GM21515 (cell line): Measurements from ENCODE around the gene FAM3B.
"Not testable (repeated sequence)": the region's sequence is repeated elsewhere in the genome, so short reads cannot be mapped to it uniquely, and the experiment has no call there.

Experiments used
- ATAC-seq: cut with Tn5 transposase; IDR thresholded peaks from one replicate; pipeline ENCODE4 v1.9.1; 2021; ENCODE audit not compliant: unreplicated experiment

The FAM3B gene

GRCh38 chr21:41316200-41317062, at the start of gene FAM3B:
Gene FAM3B, plus strand, starts transcription at chr21:41316801. Its CDS starts 79 bp downstream, at chr21:41316880.
- no peak for ATAC-seq

- no peak for ATAC-seq
Observed at GRCh38 chr21:41267346-41267745, 49.3 kb upstream of the FAM3B start.

GRCh38 chr21:41269535-41269934, 47.1 kb upstream of the FAM3B start:
- ATAC-seq: no peak

- ATAC-seq: no peak
Observed at GRCh38 chr21:41277196-41277595, 39.4 kb upstream of the FAM3B start.

GRCh38 chr21:41277846-41278245, 38.8 kb upstream of the FAM3B start:
- no peak for ATAC-seq

GRCh38 chr21:41280115-41280919, 36.3 kb upstream of the FAM3B start:
- ATAC-seq: no peak

- ATAC-seq: no peak
Observed at GRCh38 chr21:41282412-41282811, 34.2 kb upstream of the FAM3B start.

- peak; percentile 61 for ATAC-seq
Observed at GRCh38 chr21:41283211-41283818, 33.3 kb upstream of the FAM3B start.

GRCh38 chr21:41289431-41289830, 27.2 kb upstream of the FAM3B start:
- no peak for ATAC-seq

GRCh38 chr21:41290106-41290799, 26.3 kb upstream of the FAM3B start:
- no peak for ATAC-seq

- no peak for ATAC-seq
Observed at GRCh38 chr21:41294548-41295231, 21.9 kb upstream of the FAM3B start.

GRCh38 chr21:41295721-41296254, 20.8 kb upstream of the FAM3B start:
- ATAC-seq: no peak

GRCh38 chr21:41302976-41303375, 13.6 kb upstream of the FAM3B start:
- ATAC-seq: no peak

GRCh38 chr21:41304068-41304720, 12.4 kb upstream of the FAM3B start:
- no peak for ATAC-seq

GRCh38 chr21:41307219-41307618, 9.4 kb upstream of the FAM3B start:
- no peak for ATAC-seq

GRCh38 chr21:41313285-41314164, 3.1 kb upstream of the FAM3B start:
- ATAC-seq: not testable (repeated sequence)

GRCh38 chr21:41315726-41316125, 875 bp upstream of the FAM3B start:
- ATAC-seq: no peak

- ATAC-seq: no peak
Observed at GRCh38 chr21:41317063-41317392, 427 bp downstream of the FAM3B start.

- no peak for ATAC-seq
Observed at GRCh38 chr21:41317458-41317857, 857 bp downstream of the FAM3B start.
